Central memory CD4-positive, alpha-beta T cell (primary cell): ENCODE results near the gene NAV2.

Experiments used
- DNase-seq: peaks from one replicate; pipeline ENCODE4 v3.0.0; 2022

NAV2 gene

DNA sequence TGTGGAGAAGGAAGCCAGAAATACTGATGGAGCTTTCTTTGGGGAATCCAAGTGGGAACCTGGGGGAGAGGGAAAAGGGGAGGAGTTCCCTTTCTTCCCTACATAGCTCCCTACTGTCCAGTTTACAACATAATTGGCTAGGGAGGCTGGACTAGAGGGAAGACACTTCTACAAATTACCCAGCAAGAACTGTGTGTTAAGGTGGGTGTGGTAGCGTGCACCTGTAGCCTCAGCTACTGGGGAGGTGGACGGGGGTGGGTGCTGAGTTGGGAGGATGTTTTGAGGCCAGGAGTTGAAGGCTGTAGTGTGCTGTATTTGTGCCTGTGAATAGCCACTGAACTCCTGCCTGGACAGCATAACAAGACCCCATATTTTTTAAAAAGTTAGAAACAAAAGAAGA lies 74.0 kb downstream of the NAV2 start:
- DNase-seq, result no peak

- DNase-seq, result no peak
Measured at GRCh38 chr11:19788435-19788834, 75.8 kb downstream of the NAV2 start.

DNA sequence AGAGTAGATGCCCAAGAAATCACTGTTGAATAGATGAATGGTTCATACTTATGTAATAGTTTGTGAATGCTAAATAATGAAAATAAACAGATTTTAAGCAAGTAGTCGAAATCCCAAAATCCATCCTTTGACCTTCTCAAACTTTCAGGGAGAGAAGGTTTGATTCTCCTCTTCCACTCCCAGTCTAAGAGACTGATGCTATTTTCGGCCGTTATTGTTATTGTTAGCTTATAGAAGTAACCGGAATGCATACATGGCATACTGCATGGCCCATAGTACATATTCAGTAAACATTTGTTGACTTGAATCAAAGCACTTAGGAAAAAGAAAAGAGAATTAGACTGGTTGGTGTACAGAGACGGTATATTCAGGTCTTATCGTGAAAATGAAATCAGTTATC lies 76.6 kb downstream of the NAV2 start:
- DNase-seq, result no peak

GRCh38 chr11:19789835-19790710 lies 77.4 kb downstream of the NAV2 start:
- DNase-seq, result no peak

- DNase-seq, result no peak
Measured at GRCh38 chr11:19790831-19791552, 78.4 kb downstream of the NAV2 start.

DNA sequence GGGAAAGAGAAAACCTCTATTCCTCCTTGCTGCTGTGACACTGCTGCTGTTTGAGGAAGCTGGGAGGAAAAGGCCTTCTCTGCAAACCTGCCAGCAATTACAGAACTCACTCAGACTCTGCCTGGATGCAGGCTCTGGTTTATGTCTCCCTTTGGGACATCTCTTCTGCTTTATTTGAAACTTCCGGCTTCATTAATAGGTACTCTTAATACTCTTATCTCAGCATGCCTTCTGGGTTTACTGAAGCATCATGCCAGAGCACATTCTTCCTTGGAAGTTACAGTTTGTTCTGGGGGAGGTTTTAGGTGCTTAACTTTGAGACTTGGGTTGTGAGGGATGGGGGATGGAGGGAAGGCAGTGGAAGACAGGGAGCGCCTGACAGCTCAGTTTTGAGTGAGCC lies 79.9 kb downstream of the NAV2 start:
- DNase-seq, result no peak

DNA sequence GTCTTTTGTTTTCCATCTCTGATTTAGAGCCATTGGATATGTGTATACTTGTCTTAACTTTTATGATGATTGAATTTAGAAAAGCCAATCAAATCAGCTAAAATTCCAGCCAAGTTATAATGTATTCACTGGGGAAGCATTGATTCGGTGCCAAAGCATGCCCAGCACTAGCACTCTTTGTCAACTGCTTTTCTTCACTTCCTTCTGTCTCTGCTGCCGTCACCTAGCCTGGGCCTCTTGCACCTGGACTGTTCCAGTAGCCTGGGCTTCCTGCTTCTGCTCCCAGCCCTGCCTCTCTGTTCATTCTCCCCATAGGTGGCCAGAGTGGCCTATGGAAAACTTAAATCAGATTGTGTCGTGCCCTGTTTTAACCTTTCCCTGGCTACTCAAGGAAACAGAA lies 80.7 kb downstream of the NAV2 start:
- DNase-seq, result no peak

- DNase-seq, result no peak
Measured at GRCh38 chr11:19794161-19794560, 81.5 kb downstream of the NAV2 start.

DNA sequence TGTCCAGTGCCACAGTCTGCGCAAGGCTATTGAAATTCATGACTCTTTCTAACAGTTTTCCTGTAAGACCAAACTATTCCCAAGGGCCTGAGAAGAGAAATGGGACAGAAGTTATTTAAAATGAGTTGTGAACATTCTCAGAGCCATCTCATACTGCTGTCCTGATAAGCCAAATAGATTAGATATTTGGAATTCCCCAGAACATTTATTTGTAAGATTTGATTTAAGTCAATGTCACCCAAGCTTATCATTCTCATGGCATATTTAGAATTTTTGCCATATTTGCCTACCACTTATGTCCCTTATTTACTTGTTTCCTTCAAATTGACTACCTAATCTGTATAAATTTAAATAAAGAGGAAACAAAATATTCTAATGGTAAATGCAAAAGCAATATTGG lies 82.4 kb downstream of the NAV2 start:
- DNase-seq, result no peak

- DNase-seq, result no peak
Measured at GRCh38 chr11:19800162-19800561, 87.5 kb downstream of the NAV2 start.

DNA sequence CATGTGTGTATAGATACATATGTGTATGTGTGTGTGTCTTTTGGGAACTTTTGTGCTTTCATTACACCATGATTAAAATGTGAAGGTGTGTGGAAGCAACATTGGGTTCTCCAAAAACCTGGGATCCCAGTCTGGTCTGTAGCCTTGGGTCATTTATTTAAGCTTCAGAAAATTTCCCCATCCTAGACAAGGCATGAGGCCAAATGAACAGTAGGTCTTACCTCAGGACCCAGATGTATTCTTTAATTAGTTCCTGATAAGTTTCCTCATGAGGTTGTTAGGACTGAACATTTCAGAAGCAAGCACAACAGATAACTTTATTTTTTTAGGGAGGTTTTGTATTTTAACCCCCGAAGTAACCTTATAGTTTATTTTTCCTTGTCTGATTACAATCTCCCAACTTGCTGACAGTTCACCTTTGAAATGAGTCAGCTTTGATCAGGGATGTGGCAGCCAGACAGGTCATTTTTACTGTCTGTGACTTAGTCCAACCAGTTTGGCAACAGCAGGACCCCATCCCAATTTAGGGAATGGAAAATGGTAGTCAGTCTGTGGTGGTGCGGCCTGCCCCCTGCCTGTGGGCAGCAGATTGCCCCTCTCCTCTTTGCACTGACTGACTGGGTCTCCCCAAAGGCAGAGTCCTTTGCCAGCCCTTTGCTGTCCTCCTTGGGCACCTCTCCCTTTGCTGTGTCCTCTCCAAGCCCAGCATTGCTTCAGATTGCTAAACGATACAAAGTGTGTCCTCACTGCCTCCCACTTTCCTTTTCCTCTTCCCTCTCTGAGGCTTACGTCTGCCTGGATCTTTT lies 88.3 kb downstream of the NAV2 start:
- DNase-seq, result no peak

- no peak for DNase-seq
Measured at GRCh38 chr11:19802773-19803293, 90.2 kb downstream of the NAV2 start.

DNA sequence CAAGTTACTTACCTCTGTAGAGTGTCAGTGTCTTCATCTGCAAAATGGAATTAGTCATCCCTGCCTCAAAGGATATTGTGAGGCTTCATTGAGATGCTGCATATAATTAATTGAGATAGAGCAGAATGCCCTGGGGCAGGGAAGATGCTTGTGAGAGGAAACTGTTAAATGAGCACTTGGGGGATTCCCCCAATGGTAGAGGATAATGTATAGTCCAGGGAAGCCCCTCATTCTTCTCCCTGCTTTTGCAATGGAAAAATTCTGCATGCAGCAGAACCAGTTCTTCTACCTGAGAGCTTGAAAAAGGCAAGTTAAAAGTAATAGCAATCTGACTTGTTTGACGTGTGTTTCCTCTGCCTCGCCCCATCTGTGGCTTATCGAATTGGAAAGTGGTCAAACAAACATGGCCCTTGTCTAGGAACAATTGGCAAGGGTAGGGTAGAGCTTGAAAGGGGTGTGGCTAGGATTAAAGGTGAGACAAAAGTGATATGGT lies 90.9 kb downstream of the NAV2 start:
- no peak for DNase-seq

- no peak for DNase-seq
Measured at GRCh38 chr11:19805376-19805775, 92.7 kb downstream of the NAV2 start.

DNA sequence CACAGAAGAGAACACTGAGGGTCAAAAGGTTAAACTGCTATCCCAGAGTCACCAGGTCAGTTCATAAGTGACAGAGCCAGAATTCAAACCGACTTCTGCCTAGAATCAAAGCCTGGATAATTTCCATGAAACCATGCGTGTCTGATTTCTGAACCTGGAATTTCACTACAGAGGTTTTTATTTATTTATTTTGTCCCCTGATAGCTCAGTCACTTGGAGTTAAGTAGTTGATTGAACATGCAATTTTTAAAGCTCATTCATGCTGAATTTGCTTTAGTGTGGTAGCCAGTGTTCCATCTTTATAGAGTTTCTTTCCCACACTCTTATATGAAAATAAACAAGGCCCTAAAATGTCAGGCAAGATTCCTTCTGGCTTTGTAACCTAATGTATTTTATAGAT lies 93.2 kb downstream of the NAV2 start:
- no peak for DNase-seq

DNA sequence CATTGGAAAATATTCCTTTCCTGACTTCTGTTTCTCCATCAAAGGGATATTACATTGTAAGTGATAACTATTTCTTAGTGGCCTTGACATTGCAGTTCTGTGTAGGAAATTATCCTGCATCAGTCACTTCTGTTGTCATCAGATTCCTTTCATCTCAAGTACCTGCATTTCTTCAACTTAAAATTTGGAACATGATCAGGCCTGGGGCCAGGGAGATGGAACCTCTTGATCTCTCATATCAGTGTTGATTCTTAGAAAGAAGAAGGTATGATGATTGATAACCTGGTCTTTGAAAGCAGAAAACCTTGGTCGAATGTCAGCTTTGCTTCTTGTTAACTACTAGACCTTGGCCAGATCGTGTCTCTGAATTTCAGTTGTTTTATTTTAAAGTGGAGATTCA lies 93.6 kb downstream of the NAV2 start:
- no peak for DNase-seq

DNA sequence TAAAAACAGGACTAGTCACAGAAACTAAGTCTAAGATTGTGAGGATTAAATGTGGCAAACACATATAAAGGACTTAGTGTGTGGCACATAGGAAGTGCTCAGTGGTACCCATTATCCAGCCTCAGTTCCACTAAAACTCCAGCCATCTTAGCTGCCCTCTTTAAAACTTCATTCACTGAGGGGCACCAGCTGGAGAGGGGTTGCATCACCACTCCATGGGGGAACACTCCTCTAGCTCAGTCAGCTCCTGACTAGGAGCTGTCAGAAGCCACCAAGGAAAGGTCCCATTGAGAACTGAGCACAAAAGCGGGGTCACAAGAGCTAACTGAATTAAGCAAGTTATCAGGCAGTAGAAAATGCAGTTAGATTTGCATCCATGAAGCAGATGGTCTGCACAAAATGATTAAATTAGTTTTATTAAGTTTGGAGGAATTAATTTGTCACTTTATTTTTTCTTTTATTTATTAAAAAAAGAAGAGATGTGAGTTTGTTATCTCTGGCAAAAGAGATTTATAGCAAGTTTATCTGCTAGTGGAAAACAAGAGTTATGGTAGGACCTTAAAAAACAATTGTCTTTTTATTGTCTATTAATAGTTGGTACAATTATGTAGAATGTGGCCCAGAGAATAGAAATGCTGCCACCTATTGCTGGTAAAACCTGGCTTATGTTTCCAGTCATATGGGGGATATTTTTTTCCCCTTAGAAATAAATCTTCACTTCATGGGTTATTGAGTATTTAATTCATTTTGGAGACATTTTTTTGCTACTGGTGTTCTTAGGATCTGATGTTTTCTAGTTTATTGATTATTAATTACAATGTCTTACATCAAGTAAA lies 95.7 kb downstream of the NAV2 start:
- no peak for DNase-seq

DNA sequence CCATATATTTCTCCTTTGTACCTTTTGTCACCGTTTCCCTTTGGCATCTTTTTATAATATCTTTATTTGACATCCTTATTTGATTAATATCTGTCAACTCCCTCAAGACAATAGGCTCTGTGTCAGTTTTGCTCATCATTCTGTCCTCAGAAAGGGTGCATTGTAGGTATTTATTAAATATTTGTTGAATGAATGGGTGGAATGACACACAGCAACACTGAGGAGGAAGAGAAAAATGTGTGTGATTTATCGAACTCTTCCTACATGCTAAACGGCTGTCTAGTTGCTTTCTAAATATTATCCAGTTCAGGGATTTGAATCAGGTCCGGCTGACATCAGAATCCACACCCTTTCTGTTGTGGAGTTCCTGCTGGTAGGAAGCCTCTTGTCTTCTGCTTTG lies 98.2 kb downstream of the NAV2 start:
- DNase-seq, result no peak

DNA sequence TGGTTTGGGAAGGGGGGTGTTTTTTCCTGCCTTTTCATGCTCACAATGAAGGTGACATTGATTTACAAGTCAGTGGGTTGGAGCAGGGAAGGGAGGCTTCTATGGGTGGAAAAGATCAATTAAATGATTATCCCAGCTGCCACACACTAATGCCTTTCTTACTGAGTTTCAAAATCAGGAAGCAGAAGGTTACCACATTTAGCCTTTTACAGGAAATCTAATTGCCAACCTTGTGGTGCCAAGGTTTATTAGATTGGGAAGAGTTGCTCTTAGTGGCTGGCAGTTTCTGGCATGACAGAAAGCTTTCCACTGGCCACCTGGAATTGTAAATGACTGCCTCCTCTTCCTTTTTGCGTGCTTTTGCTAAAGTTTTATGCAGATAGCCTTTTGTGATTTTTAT lies 98.7 kb downstream of the NAV2 start:
- no peak for DNase-seq

- DNase-seq, result no peak
Measured at GRCh38 chr11:19812096-19812495, 99.5 kb downstream of the NAV2 start.

DNA sequence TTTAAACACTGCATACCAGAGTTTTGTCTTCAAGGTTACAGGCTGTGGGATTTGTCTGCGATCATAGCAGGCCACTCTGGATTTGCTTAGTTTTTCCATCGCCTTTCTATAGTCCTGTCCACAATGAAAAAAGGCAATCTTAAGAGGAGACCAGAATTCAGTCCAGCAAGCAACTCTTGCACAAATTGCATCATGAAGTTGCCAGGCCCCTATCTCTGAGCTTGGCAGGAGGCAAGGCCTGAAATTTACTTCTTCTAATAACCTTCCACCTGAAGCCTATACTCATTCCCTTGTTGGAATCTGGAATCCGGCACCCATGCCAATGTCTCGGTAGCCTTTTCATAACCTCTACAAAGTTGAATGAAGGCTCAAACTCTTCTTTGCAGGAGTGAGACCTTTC lies 100.1 kb downstream of the NAV2 start:
- no peak for DNase-seq
